ENCODE measurements around the gene ADAM17.

DNA sequence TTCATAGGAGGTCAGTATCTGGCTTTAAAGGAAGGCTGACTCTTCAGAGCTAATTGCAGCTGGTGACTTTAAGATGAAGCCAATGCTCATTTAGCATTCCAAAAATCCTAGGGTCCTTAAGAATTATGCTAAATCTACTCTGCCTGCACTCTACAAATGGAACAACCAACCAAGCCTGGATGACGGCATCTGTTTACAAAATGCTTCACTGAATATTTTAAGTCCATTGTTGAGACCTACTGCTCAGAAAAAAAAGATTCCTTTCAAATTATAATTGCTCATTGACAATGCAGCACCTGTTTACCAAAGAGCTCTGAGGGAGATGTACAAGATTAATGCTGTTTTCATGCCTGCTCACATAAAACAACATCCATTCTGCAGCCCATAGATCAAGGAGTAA, 43.8 kb upstream of the ADAM17 start:
- TF ChIP-seq, protein P1, sequence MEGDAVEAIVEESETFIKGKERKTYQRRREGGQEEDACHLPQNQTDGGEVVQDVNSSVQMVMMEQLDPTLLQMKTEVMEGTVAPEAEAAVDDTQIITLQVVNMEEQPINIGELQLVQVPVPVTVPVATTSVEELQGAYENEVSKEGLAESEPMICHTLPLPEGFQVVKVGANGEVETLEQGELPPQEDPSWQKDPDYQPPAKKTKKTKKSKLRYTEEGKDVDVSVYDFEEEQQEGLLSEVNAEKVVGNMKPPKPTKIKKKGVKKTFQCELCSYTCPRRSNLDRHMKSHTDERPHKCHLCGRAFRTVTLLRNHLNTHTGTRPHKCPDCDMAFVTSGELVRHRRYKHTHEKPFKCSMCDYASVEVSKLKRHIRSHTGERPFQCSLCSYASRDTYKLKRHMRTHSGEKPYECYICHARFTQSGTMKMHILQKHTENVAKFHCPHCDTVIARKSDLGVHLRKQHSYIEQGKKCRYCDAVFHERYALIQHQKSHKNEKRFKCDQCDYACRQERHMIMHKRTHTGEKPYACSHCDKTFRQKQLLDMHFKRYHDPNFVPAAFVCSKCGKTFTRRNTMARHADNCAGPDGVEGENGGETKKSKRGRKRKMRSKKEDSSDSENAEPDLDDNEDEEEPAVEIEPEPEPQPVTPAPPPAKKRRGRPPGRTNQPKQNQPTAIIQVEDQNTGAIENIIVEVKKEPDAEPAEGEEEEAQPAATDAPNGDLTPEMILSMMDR (IDR thresholded peaks at IDR 0.05), result no peak
- TF ChIP-seq EP300 (IDR thresholded peaks at IDR 0.05), result no peak
